ENCODE results near the gene RASGEF1C.

DNA sequence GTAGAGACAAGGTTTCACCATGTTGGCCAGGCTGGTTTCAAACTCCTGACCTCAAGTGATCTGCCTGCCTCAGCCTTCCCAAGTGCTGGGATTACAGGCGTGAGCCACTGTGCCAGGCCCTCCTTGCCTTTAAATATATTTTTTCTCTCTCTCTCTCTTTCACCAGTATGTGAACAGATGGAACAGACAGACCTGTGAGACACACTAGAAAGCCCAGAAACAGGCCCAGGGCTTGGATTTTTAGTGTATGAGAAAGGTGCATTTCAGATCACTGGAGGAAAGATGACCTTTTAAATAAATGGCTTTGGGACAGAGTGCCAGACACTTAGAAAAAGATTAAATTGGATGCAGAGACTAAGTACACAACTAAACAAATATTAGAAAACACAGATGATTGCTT is 3.1 kb downstream of the RASGEF1C start:
- TF ChIP-seq CTCF (conservative IDR thresholded peaks at IDR 0.05; ENCODE audit: low read depth in 2 of 2) (no peak), CREB1 (CRISPR knock-in tag; IDR thresholded peaks at IDR 0.05; ENCODE audit: low read depth) (no peak), POLR2AphosphoS5 (IDR thresholded peaks at IDR 0.05; ENCODE audit: low read depth) (no peak), EZH2phosphoT487 (IDR thresholded peaks at IDR 0.05; ENCODE audit: unreplicated experiment) (no peak), STAT1 (IDR thresholded peaks at IDR 0.05; ENCODE audit: unreplicated experiment) (no peak), JUNB (IDR thresholded peaks at IDR 0.05; ENCODE audit: unreplicated experiment) (no peak)
- TF ChIP-seq, protein P1, sequence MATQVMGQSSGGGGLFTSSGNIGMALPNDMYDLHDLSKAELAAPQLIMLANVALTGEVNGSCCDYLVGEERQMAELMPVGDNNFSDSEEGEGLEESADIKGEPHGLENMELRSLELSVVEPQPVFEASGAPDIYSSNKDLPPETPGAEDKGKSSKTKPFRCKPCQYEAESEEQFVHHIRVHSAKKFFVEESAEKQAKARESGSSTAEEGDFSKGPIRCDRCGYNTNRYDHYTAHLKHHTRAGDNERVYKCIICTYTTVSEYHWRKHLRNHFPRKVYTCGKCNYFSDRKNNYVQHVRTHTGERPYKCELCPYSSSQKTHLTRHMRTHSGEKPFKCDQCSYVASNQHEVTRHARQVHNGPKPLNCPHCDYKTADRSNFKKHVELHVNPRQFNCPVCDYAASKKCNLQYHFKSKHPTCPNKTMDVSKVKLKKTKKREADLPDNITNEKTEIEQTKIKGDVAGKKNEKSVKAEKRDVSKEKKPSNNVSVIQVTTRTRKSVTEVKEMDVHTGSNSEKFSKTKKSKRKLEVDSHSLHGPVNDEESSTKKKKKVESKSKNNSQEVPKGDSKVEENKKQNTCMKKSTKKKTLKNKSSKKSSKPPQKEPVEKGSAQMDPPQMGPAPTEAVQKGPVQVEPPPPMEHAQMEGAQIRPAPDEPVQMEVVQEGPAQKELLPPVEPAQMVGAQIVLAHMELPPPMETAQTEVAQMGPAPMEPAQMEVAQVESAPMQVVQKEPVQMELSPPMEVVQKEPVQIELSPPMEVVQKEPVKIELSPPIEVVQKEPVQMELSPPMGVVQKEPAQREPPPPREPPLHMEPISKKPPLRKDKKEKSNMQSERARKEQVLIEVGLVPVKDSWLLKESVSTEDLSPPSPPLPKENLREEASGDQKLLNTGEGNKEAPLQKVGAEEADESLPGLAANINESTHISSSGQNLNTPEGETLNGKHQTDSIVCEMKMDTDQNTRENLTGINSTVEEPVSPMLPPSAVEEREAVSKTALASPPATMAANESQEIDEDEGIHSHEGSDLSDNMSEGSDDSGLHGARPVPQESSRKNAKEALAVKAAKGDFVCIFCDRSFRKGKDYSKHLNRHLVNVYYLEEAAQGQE (IDR thresholded peaks at IDR 0.05; ENCODE audit: unreplicated experiment), result no peak
- TF ChIP-seq, protein P2, sequence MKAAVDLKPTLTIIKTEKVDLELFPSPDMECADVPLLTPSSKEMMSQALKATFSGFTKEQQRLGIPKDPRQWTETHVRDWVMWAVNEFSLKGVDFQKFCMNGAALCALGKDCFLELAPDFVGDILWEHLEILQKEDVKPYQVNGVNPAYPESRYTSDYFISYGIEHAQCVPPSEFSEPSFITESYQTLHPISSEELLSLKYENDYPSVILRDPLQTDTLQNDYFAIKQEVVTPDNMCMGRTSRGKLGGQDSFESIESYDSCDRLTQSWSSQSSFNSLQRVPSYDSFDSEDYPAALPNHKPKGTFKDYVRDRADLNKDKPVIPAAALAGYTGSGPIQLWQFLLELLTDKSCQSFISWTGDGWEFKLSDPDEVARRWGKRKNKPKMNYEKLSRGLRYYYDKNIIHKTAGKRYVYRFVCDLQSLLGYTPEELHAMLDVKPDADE (IDR thresholded peaks at IDR 0.05), result no peak

Measured in GM23338 (cell line).